ENCODE results near the gene AFP.

Gene AFP

DNA sequence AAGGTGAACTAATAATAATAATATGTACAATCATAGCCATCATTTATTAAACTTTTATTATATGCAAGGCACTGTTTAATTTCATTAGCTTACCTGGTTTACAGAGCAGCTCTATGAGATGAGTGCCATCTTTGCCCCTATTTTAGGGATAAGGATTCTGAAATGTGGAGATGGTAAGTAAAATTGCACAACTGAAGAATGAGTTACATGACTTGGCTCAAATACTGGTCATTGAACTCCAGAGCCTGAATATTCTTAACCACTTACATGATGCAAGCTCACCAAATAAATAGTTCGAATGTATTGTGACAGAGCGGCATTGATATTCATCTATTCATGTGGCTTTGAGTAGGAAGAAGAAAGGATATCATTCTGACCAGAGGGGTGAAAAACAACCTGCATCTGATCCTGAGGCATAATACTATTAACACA lies 20.2 kb upstream of the AFP start:
- DNase-seq = no peak

DNA sequence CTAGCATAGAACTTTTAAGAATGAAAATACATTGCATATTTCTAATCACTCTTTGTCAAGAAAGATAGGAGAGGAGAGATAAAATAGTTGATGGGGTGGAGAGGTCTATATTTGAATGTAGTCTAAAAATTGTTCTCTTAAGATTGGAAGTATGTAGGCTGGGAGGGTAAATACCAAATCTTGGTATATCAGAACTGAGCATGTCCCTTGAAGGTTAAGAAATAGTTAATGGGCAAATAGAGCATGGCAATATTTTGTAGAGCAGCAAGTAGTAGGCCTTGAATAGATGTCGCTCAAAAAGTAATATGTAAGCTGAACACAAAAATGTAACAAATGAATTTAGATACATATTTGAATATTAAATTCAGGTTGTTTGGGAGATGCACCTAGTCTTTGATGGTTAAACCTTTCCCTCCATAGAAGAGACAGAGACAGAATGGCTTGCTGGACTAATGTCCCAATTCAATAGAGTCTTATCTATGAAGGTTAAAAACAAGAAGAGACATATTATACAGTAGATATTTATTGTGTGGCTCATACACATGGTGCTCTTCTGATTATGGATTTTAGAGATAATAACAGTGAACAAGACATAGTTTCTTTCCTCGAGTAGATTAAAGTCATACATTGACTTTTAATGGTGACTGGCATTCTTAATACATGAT lies 19.5 kb upstream of the AFP start:
- DNase-seq = no peak

DNA sequence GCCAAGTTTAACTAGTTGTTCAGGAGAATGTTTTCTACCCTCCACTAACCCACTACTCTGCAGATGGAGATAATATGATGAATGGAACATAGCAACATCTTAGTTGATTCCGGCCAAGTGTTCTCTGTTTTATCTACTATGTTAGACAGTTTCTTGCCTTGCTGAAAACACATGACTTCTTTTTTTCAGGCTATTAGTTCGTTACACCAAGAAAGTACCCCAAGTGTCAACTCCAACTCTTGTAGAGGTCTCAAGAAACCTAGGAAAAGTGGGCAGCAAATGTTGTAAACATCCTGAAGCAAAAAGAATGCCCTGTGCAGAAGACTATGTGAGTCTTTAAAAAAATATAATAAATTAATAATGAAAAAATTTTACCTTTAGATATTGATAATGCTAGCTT lies 18.7 kb upstream of the AFP start:
- no peak for DNase-seq

DNA sequence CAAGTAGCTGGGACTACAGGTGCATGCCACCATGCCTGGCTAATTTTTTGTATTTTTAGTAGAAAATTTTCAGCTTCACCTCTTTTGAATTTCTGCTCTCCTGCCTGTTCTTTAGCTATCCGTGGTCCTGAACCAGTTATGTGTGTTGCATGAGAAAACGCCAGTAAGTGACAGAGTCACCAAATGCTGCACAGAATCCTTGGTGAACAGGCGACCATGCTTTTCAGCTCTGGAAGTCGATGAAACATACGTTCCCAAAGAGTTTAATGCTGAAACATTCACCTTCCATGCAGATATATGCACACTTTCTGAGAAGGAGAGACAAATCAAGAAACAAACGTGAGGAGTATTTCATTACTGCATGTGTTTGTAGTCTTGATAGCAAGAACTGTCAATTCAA lies 18.0 kb upstream of the AFP start:
- no peak for DNase-seq

DNA sequence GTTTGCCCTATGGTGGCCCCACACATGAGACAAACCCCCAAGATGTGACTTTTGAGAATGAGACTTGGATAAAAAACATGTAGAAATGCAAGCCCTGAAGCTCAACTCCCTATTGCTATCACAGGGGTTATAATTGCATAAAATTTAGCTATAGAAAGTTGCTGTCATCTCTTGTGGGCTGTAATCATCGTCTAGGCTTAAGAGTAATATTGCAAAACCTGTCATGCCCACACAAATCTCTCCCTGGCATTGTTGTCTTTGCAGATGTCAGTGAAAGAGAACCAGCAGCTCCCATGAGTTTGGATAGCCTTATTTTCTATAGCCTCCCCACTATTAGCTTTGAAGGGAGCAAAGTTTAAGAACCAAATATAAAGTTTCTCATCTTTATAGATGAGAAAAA lies 17.3 kb upstream of the AFP start:
- no peak for DNase-seq

DNA sequence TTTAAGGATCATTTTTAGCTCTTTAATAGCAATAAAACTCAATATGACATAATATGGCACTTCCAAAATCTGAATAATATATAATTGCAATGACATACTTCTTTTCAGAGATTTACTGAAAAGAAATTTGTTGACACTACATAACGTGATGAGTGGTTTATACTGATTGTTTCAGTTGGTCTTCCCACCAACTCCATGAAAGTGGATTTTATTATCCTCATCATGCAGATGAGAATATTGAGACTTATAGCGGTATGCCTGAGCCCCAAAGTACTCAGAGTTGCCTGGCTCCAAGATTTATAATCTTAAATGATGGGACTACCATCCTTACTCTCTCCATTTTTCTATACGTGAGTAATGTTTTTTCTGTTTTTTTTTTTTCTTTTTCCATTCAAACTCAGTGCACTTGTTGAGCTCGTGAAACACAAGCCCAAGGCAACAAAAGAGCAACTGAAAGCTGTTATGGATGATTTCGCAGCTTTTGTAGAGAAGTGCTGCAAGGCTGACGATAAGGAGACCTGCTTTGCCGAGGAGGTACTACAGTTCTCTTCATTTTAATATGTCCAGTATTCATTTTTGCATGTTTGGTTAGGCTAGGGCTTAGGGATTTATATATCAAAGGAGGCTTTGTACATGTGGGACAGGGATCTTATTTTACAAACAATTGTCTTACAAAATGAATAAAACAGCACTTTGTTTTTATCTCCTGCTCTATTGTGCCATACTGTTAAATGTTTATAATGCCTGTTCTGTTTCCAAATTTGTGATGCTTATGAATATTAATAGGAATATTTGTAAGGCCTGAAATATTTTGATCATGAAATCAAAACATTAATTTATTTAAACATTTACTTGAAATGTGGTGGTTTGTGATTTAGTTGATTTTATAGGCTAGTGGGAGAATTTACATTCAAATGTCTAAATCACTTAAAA lies 16.6 kb upstream of the AFP start:
- no peak for DNase-seq

DNA sequence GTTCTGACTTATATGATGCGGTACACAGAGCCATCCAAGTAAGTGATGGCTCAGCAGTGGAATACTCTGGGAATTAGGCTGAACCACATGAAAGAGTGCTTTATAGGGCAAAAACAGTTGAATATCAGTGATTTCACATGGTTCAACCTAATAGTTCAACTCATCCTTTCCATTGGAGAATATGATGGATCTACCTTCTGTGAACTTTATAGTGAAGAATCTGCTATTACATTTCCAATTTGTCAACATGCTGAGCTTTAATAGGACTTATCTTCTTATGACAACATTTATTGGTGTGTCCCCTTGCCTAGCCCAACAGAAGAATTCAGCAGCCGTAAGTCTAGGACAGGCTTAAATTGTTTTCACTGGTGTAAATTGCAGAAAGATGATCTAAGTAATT lies 15.4 kb upstream of the AFP start:
- DNase-seq = no peak

DNA sequence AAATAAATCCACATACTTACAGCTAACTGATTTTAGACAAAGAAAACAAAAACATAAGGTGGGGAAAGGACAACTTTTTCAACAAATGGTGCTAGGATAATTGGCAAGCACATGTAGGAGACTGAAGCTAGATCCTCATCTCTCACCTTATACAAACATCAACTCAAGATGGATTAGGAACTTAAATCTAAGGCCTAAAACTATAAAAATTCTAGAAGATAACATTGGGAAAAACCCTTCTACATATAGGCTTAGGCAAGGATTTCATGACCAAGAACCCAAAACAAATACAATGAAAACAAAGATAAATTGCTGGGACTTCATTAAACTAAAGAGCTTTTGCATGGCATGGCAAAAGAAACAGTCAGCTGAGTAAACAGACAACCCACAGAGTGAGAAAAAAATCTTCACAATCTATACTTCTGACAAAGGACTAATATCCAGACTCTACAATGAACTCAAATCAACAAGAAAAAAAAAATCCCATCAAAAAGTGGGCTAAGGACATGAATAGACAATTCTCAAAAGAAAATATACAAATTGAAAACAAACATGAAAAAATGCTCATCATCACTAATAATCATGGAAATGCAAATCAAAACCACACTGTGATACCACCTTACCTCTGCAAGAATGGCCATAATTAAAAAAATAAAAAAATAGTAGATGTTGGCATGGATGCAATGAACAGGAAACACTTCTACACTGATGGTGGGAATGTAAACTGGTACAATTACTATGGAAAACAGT lies 14.1 kb upstream of the AFP start:
- DNase-seq = no peak

DNA sequence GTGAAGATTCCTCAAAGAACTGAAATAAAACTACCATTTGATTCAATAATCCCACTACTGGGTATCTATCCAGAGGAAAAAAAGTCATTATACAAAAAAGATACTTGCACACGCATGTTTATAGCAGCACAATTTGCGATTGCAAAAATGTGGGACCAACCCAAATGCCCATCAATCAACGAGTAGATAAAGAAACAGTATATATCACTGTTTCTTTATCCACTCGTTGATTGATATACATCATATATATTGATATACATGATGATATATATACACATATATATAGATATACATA lies 13.6 kb upstream of the AFP start:
- DNase-seq = no peak

DNA sequence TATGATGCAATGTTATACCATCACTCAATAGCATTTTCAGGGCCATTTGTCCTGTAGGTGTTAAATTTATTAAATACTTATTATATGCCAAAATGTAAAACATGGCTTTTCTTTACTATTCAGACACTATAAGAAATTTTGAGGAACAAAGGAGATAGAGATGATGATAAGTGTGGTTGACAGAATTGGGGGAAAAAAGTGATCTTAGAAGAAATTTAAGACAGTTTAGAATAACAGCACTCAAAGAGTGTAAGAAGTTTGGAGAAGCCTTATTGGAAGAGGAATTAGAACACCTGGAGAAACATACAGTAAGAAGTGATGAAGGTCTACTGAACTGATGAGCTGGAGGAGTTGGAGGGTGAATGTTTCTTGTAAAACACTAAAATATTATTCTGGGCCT lies 12.8 kb upstream of the AFP start:
- DNase-seq = no peak

DNA sequence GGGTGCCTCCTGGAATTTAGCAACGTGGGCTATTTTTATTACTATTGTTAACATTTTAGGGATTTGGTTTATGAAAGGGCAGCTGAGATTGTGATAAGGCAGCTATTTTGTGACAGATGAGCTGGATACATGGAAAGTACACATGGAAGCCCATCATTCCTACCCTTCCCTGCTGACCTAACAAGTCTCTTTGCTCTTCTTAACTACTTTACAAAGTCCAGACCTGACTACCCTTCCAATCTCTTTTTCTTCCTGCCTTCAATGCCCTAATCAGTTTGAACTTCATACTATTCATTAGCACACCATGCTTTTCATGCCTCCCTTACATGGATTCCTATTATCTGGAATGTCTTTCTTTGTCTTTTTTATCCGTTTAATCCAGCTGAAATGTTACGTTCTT lies 9.4 kb upstream of the AFP start:
- DNase-seq = no peak

DNA sequence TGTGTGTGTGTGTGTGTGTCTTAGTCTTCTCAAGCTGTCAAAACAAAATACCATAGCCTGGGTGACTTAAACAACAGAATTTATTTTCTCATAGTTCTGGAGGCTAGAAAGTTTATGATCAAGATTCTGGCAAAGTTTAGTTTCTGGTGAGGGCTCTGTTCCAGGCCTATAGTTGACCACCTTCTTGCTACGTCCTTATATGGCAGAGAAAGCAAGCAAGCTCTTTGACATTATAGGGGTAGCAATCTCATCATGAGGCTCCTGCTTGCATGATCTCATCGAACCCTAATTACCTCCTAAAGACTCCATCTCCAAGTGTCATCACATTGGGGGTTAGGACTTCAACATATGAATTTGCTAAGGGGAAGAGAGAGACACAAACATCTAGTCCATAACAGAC lies 6.9 kb upstream of the AFP start:
- no peak for DNase-seq

DNA sequence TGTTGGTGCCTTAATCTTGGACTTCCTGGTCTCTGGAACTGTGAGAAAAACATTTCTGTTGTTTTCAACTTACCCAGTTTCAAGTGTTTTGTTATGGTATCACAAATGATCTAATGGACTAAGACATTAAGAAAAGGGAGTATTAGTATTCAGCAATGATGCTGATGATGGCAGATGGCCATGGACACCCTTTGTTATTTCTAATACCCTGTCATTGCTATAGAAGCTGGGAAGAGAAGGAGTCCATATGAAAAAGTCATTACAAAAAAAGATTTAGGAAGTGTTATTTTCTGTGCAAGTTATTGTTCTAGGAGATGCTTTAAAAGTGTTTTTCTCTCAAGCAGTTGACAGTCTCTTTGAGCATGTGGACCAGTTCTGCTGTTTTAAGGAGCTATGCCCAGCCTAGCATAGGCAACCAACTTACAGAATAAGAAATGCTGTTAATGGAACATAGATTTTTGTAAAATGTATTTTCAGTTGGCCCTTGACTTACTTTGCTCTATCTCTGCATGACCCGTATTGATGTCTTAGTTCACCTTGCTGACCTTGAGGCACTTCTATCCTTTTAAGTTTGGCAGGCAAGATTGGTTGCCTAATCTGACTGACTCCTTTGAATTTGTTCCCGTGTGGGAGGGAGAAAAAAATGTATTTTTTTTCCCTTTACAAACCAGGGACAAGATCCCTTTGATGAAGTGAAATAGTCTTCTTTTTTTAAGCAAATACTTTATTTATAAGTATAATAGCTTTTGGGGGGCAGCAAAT lies 6.0 kb upstream of the AFP start:
- no peak for DNase-seq

DNA sequence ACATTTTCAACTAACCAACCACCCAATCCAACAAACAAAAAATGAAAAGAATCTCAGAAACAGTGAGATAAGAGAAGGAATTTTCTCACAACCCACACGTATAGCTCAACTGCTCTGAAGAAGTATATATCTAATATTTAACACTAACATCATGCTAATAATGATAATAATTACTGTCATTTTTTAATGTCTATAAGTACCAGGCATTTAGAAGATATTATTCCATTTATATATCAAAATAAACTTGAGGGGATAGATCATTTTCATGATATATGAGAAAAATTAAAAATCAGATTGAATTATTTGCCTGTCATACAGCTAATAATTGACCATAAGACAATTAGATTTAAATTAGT lies 4.2 kb upstream of the AFP start:
- DNase-seq = no peak

DNA sequence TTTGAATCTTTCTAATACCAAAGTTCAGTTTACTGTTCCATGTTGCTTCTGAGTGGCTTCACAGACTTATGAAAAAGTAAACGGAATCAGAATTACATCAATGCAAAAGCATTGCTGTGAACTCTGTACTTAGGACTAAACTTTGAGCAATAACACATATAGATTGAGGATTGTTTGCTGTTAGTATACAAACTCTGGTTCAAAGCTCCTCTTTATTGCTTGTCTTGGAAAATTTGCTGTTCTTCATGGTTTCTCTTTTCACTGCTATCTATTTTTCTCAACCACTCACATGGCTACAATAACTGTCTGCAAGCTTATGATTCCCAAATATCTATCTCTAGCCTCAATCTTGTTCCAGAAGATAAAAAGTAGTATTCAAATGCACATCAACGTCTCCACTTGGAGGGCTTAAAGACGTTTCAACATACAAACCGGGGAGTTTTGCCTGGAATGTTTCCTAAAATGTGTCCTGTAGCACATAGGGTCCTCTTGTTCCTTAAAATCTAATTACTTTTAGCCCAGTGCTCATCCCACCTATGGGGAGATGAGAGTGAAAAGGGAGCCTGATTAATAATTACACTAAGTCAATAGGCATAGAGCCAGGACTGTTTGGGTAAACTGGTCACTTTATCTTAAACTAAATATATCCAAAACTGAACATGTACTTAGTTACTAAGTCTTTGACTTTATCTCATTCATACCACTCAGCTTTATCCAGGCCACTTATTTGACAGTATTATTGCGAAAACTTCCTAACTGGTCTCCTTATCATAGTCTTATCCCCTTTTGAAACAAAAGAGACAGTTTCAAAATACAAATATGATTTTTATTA lies 3.6 kb upstream of the AFP start:
- DNase-seq = no peak

DNA sequence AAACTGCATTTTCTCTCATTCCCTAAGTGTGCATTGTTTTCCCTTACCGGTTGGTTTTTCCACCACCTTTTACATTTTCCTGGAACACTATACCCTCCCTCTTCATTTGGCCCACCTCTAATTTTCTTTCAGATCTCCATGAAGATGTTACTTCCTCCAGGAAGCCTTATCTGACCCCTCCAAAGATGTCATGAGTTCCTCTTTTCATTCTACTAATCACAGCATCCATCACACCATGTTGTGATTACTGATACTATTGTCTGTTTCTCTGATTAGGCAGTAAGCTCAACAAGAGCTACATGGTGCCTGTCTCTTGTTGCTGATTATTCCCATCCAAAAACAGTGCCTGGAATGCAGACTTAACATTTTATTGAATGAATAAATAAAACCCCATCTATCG lies 2.9 kb upstream of the AFP start:
- DNase-seq = no peak

DNA sequence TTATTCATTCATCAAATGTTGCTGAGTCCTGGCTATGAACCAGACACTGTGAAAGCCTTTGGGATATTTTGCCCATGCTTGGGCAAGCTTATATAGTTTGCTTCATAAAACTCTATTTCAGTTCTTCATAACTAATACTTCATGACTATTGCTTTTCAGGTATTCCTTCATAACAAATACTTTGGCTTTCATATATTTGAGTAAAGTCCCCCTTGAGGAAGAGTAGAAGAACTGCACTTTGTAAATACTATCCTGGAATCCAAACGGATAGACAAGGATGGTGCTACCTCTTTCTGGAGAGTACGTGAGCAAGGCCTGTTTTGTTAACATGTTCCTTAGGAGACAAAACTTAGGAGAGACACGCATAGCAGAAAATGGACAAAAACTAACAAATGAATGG lies 1.7 kb upstream of the AFP start:
- no peak for DNase-seq

DNA sequence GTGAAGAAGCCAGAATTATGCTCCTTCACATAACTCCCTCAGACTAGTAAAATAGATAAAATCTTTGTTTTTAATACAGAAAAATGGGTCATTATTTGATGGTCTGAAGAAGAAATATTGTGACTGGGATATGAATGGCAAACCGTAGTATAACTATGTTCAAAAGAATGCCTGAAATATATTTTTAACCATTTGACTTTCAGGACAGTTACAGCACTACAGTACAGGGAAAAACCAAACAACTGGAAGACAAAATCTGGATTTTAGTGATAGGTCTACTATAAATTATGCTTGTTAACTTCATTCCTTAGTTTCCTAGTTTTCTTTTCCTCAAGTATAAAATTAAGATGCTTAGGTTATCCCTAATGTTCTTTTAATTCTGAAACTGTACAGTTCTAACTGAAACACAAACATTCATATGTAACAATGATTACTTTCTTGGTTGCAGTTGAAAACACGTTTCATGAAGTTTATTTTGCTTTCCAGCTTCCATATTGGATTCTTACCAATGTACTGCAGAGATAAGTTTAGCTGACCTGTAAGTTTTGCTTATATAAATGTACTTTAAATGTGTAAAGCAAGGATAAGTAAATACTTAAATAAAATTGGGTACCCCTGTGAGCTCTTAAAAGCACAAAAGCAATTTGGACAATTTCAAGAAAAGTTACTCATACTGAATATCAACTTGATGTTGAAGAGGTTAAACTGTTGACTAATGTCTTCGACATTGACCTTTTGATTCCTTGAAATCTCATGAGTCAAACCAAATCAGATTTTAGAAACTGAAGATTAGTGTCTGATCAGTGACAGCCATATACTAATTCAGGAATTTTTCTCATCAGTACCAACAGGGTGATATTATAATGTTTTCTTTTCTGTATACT lies 895 bp downstream of the AFP start:
- no peak for DNase-seq

DNA sequence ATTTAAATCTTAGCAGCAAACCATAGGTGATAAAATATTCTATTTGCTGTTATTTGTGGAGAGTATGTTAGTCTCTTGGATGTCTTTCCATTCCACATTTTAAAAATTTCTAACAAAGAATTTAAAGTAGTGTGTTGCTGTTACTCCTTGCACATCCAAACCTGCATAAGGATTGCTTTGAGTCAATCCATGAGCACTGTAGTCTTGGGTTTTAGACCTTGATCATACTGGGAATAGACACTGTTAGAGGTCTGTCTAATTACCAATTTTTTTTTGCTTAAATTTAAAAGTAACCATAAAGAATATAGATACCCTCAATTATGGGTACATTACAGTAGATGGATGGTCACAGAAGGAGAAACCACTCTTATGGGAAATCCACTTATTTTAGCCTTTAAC lies 1.5 kb downstream of the AFP start:
- no peak for DNase-seq

DNA sequence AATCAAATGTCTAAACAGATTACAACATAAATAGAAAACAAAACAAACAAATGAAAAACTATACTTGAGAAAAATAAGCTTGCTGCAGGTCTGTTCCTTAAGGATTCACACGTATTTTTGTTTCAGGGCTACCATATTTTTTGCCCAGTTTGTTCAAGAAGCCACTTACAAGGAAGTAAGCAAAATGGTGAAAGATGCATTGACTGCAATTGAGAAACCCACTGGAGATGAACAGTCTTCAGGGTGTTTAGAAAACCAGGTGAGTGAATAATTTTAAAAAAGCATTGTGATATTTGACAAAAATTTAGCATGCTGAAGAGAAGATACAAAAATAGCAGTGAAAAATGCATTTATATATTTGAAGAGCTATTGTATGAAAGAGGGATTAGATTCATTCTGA lies 2.0 kb downstream of the AFP start:
- DNase-seq = no peak

DNA sequence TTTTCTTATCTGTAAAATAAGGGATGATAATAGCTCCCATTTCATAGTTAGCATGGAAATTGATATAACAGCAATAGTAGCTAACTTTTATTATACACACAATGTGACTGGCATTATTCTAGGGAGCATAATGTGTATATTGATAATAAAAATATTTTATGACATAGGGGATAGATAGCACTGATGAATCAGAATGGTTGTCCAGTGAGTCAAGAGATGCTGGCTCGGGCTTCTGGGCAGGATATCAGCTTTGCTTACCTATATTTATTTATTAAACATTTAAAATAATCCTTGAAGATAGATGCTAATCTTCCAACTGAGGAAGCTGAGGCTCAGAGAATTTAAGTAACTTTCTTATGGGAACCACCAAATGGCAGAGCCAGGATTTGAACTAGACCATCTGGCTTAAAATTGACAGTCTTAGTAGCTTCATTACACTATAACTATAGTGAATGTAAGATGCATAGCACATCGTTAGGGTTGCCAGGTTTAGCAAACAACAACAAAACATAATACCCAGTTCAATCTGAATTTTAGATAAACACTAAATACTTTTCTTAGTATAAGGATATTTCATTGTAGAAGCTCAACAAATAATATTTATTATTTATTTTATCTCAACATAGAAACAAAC lies 2.7 kb downstream of the AFP start:
- no peak for DNase-seq
